ENCODE measurements around the gene DOK7.

DNA sequence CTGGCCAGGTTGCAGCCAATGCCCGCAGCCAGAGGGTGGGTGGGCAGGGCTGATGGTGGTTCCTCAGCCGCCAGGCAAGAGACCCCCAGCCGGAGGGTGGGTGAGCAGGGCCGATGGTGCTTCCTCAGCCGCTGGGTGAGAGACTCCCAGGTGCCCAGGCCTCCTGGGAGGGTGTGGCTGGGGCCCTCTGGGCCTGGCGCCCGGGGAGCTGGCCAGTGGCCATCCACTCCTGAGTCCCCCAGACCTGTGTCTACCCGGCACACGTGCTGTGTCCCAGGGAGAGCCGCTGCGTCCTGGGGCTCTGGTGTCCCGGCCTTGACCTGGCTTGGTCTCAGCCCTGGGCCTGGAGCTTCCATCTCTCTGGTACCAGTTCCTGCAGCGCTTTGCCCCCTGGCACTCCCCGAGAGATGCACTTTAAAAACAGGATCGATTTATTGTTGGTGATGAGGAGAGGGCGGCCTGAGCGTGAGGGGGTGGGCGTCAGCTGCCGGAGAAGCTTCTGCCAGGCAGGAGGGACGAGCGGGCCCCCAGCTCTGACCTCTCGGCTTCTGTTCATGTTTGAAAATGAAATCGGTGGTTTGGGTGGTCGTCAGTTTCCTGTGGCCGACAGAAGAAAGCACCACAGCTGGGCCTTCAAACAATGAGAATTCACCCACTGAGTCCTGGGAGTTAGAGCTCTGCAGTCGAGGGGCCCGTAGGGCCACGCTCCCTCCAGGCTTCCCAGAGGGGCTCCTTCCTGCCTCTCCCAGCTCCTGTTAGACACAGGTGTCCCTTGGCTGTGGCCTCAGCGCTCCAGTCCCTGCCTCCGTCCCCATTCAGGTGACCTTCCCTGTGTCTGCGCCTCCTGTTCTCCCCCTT is 6.5 kb downstream of the DOK7 start:
- TF ChIP-seq POLR2A (IDR thresholded peaks at IDR 0.05; ENCODE audit: low read depth, low read length) (no peak), EZH2 (IDR thresholded peaks at IDR 0.05; ENCODE audit: borderline replicate concordance, low read depth, low read length, severe bottlenecking) (no peak)
- TF ChIP-seq, protein P1, sequence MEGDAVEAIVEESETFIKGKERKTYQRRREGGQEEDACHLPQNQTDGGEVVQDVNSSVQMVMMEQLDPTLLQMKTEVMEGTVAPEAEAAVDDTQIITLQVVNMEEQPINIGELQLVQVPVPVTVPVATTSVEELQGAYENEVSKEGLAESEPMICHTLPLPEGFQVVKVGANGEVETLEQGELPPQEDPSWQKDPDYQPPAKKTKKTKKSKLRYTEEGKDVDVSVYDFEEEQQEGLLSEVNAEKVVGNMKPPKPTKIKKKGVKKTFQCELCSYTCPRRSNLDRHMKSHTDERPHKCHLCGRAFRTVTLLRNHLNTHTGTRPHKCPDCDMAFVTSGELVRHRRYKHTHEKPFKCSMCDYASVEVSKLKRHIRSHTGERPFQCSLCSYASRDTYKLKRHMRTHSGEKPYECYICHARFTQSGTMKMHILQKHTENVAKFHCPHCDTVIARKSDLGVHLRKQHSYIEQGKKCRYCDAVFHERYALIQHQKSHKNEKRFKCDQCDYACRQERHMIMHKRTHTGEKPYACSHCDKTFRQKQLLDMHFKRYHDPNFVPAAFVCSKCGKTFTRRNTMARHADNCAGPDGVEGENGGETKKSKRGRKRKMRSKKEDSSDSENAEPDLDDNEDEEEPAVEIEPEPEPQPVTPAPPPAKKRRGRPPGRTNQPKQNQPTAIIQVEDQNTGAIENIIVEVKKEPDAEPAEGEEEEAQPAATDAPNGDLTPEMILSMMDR (IDR thresholded peaks at IDR 0.05; ENCODE audit: extremely low read depth in 1 of 2, insufficient read depth in 1 of 2, low read depth in 1 of 2, low read length in 2 of 2): no peak

Measured in endothelial cell of umbilical vein (primary cell).